ENCODE data around the gene KDM3B.
A peak's percentile ranks its signal among the peaks of the same experiment; 100 is the strongest.

Gene KDM3B

DNA sequence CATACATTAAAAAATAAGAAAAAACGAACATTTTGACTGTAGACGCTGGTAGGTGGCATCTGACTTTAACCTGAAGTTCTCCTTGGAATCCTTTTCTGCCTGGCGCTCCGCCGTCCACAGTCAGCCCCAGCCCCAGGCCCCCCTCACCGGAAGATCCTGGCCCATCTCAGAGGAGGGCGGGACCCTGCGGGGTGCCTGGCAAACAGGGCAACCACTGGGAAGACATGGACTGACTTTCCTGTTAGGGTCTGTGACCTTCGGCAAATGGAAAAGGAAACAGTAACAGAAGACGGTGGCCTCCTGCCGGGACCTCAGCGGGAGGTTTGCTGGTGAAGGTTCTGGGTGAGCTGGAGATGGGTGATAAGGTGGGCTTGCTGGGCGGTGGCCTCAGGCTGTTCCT lies 101.1 kb downstream of the KDM3B start:
- ATAC-seq, result no peak

- no peak for ATAC-seq
Measured at GRCh38 chr5:138454121-138454520, 101.6 kb downstream of the KDM3B start.

GRCh38 chr5:138455232-138455930 lies 102.9 kb downstream of the KDM3B start:
- ATAC-seq, result no peak

GRCh38 chr5:138457531-138458275 lies 105.2 kb downstream of the KDM3B start:
- no peak for ATAC-seq

- ATAC-seq, result no peak
Measured at GRCh38 chr5:138458384-138458783, 105.9 kb downstream of the KDM3B start.

DNA sequence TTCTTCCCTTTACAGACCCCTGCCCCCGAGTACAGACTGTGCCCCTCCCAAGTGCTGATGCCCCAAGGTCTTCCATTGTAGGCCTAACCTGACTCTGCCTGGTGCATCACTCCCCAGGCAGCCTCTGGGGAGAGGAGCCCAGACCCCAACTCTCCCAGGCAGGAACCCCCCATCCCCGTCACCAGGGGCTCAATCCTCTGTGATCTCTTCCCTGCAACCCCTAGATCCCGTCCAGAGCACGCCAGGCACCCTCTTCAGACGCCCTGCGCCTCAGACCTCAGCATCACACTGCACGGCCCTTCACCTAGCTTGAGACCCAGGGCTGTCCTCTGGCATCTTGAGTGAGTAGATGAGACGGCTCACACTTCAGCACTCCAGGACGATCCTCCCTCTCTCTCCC lies 106.4 kb downstream of the KDM3B start:
- peak in 1 of 2 donors; percentile 14 for ATAC-seq

- peak; percentile 81 for ATAC-seq
Measured at GRCh38 chr5:138459311-138459933, 106.9 kb downstream of the KDM3B start.

- no peak for ATAC-seq
Measured at GRCh38 chr5:138460032-138460693, 107.7 kb downstream of the KDM3B start.

DNA sequence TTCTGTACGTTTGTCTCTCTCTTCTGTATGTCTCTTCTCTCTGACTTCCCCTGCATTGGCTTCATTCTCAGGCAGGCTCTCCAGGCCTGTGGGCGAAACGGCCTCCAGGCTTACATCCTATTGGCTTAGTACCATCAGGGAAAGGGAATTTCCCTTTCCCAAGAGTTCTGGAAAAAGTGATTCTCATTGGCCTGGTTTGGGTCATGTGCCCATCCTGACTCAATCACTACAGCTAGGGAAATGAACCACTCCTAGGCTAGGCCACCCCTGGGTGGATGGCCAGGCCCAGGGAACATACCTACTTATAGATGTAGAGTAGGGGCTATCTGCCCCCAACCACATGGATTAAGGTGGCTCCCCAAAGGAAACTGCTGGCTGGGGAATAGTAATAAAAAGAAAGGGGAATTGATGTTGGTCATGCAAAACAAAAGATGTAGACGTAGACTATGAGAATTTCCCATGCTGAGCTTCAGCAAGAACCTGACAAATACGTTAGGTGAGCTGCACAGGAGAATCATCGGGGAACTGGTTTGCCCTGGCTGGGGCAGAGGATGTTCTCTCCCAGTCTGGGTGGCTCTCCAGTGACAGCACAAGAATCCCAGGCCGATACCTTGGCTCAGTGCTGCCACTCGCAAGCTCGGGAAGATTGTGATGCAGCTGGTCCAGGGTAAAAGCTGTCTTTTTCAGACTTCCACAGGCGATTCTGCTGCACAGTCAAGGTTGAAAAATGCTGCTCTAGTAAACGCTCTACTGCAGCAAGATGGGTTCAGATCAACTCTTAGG lies 109.0 kb downstream of the KDM3B start:
- ATAC-seq, result no peak

- no peak for ATAC-seq
Measured at GRCh38 chr5:138463419-138464007, 111.0 kb downstream of the KDM3B start.

GRCh38 chr5:138464008-138464387 lies 111.5 kb downstream of the KDM3B start:
- ATAC-seq, result peak; percentile 58 to 60

DNA sequence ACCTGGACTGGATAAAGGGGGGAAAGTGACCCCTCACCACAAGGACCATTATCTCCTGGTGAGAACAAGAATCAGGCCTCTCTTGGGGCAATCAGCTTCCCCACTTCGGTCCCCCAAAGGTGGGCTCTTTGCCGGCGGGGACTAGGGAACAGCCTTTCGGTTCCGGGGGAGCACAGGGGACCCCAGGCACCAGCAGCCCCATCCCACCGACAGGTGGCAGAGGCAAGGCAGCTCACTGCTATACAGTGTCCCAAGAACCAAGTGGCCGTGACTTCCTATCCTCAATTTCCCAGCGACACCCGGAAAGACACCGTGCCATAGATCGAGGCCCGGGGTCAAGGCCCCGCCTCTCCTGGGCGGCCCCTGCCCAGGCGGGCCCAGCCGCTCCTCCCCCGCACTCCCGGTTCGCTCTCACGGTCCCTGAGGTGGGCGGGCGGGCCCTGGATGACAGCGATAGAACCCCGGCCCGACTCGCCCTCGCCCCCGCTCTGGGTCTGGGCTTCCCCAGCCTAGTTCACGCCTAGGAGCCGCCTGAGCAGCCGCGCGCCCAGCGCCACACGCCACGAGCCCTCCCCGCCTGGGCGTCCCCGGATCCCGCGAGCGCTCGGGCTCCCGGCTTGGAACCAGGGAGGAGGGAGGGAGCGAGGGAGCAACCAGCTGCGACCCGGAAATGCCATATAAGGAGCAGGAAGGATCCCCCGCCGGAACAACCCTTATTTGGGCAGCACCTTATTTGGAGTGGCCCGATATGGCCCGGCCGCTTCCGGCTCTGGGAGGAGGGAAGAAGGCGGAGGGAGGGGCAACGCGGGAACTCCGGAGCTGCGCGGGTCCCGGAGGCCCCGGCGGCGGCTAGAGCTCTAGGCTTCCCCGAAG lies 112.1 kb downstream of the KDM3B start:
- ATAC-seq, result peak; percentile 76 to 77

GRCh38 chr5:138465261-138466124 lies 113.0 kb downstream of the KDM3B start, which contains the start of gene EGR1:
TSS of gene EGR1 (plus strand) at chr5:138465479. CDS start at chr5:138465762, 283 bp downstream.
- peak; percentile 66 to 69 for ATAC-seq

DNA sequence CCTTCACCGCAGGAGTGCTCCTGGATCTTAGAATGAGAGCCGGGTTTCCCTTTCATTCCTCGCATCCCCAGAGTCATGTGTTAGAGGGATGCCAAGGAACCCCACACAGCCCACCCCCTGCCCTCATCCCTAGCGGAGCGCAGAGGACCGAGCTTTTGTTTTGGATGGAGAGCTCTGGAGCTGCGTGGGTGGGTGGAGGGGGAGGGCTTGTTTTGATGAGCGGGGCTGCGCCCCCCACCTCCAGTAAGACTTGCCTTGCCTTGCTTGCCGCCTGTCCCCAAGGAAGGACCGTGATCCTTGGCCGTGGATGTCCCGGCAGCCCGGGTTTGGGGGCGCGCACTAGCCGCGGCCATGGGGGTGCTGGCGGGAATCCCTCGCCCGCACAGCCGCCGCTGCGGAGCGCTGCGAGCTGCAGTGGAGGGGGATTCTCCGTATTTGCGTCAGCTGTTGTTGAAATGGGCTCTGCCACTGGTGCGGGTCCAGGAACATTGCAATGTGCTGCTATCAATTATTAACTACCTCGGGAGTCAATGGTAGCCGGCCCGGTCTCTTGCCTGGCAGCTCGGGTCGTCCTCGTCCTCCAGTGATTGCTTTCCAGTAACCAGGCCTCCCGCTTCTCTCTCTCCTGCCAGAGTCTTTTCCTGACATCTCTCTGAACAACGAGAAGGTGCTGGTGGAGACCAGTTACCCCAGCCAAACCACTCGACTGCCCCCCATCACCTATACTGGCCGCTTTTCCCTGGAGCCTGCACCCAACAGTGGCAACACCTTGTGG lies 113.8 kb downstream of the KDM3B start:
- no peak for ATAC-seq

GRCh38 chr5:138466900-138467710 lies 114.6 kb downstream of the KDM3B start:
- no peak for ATAC-seq

DNA sequence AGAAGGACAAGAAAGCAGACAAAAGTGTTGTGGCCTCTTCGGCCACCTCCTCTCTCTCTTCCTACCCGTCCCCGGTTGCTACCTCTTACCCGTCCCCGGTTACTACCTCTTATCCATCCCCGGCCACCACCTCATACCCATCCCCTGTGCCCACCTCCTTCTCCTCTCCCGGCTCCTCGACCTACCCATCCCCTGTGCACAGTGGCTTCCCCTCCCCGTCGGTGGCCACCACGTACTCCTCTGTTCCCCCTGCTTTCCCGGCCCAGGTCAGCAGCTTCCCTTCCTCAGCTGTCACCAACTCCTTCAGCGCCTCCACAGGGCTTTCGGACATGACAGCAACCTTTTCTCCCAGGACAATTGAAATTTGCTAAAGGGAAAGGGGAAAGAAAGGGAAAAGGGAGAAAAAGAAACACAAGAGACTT lies 115.2 kb downstream of the KDM3B start:
- no peak for ATAC-seq

DNA sequence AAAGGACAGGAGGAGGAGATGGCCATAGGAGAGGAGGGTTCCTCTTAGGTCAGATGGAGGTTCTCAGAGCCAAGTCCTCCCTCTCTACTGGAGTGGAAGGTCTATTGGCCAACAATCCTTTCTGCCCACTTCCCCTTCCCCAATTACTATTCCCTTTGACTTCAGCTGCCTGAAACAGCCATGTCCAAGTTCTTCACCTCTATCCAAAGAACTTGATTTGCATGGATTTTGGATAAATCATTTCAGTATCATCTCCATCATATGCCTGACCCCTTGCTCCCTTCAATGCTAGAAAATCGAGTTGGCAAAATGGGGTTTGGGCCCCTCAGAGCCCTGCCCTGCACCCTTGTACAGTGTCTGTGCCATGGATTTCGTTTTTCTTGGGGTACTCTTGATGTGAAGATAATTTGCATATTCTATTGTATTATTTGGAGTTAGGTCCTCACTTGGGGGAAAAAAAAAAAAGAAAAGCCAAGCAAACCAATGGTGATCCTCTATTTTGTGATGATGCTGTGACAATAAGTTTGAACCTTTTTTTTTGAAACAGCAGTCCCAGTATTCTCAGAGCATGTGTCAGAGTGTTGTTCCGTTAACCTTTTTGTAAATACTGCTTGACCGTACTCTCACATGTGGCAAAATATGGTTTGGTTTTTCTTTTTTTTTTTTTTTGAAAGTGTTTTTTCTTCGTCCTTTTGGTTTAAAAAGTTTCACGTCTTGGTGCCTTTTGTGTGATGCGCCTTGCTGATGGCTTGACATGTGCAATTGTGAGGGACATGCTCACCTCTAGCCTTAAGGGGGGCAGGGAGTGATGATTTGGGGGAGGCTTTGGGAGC lies 115.9 kb downstream of the KDM3B start:
- no peak for ATAC-seq

Measured in activated CD4-positive, CD25-positive, alpha-beta regulatory T cell treated with anti-CD3 and anti-CD28 coated beads, Interleukin-2, amount 50 U/mL, for 24 hours (primary cell).